GM21360 (cell line): ENCODE results near the gene HBB.
"Not testable (repeated sequence)": the region's sequence is repeated elsewhere in the genome, so short reads cannot be mapped to it uniquely, and the experiment has no call there.

Experiments used
- ATAC-seq: cut with Tn5 transposase; IDR thresholded peaks from one replicate; pipeline ENCODE4 v1.9.1; 2021; ENCODE audit warnings: mild to moderate bottlenecking, moderate library complexity; ENCODE audit not compliant: unreplicated experiment

HBB gene

DNA sequence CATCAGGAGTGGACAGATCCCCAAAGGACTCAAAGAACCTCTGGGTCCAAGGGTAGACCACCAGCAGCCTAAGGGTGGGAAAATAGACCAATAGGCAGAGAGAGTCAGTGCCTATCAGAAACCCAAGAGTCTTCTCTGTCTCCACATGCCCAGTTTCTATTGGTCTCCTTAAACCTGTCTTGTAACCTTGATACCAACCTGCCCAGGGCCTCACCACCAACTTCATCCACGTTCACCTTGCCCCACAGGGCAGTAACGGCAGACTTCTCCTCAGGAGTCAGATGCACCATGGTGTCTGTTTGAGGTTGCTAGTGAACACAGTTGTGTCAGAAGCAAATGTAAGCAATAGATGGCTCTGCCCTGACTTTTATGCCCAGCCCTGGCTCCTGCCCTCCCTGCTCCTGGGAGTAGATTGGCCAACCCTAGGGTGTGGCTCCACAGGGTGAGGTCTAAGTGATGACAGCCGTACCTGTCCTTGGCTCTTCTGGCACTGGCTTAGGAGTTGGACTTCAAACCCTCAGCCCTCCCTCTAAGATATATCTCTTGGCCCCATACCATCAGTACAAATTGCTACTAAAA, at the start of gene HBB:
TSS of gene HBB (minus strand) at position 340 of the 579 bp plus-strand sequence. CDS start at position 290, 50 bp downstream.
- no peak for ATAC-seq

DNA sequence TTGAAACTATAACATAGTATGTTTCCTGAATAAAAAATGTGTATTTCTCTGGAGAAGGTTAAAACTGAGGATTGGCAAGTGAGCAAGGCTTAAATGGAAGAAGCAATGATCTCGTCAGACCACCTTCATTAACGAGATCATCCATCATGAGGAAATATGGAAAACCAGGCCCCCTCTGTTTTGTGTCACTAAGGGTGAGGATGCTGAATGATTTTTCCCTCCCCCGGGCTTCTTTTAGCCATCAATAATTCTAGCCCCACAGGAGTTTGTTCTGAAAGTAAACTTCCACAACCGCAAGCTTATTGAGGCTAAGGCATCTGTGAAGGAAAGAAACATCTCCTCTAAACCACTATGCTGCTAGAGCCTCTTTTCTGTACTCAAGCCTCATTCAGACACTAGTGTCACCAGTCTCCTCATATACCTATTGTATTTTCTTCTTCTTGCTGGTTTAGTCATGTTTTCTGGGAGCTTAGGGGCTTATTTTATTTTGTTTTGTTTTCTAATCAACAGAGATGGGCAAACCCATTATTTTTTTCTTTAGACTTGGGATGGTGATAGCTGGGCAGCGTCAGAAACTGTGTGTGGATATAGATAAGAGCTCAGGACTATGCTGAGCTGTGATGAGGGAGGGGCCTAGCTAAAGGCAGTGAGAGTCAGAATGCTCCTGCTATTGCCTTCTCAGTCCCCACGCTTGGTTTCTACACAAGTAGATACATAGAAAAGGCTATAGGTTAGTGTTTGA, 48.7 kb upstream of the HBB start:
- no peak for ATAC-seq

DNA sequence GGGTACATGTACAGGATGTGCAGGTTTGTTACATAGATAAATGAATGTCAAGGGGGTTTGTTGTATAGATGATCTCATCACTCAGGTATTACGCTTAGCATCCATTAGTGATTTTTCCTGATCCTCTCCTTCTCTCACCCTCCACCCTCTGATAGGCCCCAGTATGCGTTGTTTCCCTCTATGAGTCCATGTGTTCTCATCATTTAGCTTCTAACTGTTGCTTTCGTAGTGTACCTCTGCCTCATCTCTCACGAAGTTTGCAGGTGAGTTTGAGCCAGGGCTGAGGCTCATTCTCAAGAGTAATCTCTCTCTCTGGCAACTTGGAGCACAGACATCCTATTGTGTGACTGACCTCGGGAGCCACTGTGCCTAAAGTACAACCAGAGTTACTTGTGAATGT, 47.5 kb upstream of the HBB start:
- ATAC-seq: no peak

DNA sequence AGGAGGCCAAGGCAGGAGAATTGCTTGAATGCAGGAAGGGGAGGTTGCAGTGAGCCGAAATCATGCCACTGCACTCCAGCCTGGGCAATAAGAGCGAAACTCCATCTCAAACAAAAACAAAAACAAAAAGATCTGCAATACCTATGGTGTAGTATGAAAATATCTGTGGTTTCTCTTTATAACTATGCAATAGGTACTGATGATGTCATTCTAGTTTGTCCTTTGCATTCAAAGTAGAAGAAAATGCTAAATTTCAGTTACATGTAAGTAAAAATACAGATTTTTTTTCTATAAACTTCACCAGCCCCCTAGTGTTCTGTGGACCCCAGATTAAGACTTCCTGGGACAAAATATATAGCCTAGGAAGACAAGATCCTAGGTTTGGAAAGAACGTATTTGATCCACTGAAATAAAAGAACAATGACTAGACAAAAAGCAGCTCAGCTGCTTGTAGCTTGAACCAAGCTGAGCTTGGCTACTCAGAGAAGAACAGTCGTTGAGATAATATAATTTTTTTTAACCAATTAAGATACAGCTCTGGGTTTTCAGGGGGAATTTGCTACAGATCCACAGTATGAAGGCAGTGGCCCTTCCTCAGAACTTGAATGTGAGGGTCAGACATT, 45.6 kb upstream of the HBB start:
- no peak for ATAC-seq

DNA sequence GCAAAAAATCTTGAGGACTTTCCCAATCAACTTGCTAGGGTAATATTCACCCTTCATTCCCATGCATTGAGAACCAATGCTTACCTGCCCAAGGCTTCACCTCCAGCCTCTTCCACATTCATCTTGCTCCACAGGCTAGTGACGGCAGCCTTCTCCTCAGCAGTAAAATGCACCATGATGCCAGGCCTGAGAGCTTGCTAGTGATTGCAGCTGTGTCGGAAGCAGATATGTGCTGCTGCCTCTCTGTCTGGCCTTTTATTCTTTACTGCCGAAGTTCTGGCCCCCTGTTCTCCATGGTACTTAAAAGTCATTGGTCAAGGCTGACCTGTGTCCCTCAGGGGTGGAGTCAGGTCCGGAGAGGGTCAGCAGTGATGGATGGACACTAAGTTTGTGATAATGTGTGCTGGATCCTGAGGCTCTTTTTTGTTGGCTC, 42.9 kb upstream of the HBB start, which contains the start of gene HBE1:
TSS of gene HBE1 (minus strand) at position 231 of the 433 bp plus-strand sequence. CDS start at position 176, 55 bp downstream.
- ATAC-seq: no peak

DNA sequence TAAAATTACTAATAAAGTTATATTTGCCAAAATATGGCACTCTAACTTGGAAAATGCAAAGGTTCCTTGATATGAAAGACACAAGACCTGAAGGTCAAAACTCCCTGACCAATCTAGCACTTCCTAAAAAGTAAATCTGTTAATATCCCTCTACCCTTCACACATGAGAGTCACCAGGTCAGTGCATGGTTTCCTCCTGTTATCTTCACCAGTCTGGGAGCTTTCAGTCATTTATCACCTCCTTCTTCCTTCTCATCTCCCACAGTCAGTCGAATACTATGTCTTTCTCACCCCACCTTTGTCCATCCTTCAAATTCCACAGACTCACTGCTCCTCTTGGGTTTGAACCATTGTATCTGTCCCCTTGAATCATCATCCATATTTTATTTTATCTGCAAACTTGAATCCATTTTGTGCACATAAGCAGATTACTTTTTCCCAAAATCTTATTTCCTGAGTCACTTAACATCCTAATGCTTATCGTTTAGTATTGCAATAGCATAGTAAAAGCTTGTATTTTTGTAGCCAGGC, 40.2 kb upstream of the HBB start:
- no peak for ATAC-seq

DNA sequence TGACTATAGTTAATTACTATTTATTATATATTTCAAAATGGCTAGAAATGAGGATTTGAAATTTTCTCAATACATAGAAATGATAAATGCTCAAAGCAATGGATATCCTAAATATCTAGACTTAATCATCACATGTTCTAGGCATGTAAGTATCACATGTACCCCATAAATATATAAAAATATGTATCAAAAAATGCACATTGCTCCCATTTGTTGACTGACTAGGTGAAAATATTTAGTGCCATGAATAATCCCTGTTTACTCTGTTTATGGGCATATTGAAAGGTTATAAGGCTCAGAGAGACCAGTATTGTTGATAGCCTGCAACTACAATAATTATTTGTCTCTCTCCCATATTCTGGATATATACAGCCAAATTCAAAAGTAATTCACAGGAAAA, 39.7 kb upstream of the HBB start:
- ATAC-seq: no peak

DNA sequence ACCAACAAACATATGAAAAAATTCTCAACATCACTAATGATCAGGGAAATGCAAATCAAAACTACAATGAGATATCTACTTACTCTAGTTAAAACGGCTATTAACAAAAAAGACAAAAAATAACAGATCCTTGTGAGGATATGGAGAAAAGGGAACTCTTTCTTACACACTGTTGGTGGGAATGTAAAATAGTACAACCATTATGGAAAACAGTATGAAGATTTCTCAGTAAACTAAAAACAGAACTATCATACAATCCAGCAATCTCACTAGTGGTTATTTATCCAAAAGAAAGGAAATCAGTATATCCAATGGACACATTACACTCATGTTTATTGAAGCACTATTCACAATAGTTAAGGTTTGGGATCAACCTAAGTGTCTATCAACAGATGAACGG, 39.0 kb upstream of the HBB start:
- no peak for ATAC-seq

DNA sequence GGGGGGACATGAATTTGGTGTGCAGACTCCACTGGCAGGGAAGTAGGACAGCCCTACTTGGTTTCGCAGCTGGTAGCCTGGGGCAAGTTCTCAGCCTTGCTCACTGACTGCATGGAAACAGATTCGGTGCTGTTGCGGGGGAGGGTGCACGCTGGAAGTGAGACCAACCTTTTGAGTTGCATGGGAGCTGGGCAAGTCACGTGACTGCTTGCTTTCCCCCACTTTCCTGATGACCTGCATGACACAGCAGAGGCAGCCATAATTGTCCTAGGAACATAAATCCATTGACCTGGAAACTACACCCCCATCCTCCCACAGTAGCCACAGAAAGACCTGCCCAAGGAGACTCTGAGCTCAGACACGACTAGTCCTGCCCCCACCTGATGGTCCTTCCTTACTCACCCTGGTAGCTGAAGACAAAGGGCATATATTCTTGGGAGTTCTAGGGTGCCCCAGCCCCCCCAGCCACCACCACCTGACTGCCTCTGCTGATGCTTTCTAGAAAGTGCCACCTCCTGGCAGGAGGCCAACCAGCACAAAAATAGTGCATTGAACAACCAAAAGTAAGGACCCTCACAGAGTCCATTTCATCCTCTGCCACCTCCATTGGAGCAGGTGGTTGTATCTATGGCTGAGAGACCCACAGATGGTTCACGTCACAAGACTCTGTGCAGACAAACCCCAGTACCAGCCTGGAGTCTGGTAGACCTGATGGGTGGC, 31.8 kb upstream of the HBB start:
- ATAC-seq: no peak

DNA sequence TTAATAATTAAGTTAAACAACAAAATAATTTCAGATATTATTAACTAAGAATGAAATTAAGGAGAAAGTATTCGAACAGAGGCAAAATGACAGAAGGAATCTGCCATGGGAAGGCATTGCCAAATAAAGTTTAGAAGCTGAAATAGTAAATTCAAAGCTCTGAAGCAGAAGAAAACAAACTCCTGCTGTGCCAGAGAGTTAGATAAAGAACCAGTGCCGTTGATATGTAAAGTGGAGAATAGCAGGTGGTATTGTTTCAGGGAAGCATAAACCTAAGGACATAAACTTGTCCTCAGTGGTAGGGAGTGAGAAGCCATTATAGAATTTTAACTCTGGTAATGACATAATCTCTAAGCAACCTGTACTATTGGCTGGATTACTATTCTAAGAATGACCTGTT, 30.4 kb upstream of the HBB start:
- ATAC-seq: no peak

DNA sequence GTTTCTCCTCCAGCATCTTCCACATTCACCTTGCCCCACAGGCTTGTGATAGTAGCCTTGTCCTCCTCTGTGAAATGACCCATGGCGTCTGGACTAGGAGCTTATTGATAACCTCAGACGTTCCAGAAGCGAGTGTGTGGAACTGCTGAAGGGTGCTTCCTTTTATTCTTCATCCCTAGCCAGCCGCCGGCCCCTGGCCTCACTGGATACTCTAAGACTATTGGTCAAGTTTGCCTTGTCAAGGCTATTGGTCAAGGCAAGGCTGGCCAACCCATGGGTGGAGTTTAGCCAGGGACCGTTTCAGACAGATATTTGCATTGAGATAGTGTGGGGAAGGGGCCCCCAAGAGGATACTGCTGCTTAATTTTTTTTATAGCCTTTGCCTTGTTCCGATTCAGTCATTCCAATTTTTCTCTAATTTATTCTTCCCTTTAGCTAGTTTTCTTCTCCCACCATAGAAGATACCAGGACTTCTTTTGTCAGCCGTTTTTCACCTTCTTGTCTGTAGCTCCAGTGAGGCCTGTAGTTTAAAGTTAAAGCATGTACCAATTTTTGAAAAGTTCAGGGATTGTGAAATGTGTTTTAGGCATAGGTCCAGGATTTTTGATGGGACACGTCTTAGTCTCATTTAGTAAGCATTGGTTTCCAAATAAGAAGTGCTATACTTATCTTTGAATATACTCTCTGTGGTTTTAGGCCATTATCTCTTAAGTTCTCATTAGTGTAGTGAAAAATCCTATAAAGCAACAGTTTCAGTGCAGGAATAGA, 28.0 kb upstream of the HBB start, which contains the start of gene HBG2:
TSS of gene HBG2 (minus strand) at position 136 of the 768 bp plus-strand sequence. CDS start at position 83, 53 bp downstream.
- ATAC-seq: not testable (repeated sequence)

DNA sequence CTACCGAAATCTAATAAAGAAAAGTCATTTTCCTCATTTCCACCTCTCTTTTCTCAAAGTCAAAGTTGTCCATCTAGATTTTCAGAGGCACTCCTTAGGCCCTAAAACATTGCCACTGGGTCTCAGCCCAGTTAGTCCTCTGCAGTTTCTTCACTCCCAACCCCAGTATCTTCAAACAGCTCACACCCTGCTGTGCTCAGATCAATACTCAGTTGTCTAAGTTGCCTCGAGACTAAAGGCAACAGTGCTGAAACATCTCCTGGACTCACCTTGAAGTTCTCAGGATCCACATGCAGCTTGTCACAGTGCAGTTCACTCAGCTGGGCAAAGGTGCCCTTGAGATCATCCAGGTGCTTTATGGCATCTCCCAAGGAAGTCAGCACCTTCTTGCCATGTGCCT, 27.2 kb upstream of the HBB start:
- ATAC-seq: not testable (repeated sequence)

DNA sequence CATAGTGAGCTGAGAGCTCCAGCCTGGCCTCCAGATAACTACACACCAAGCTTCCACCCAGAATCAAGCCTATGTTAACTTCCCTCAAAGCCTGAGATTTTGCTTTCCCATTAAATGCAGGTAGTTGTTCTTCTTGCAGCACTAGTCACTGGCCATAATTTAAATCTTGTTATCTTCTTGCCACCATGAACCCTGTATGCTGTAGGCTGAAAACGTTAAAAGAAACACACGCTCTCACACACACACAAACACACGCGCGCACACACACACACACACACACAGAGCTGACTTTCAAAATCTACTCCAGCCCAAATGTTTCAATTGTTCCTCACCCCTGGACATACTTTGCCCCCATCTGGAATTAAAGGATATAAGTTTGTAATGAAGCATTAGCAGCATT, 26.6 kb upstream of the HBB start:
- not testable (repeated sequence) for ATAC-seq

DNA sequence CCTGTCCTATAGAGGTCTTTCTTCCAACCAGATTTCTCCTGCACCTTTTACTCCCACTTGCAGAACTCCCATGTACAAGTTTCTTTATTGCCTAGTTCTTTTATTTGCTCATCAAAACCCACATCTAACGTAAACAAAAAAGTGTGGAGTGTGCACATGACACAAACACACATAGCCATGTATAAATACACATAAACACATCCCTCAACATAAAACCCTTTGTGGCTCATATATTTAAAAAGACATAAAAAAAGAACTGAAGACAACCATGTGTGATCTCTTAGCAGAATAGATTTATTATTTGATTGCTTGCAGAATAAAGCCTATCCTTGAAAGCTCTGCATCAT, 26.0 kb upstream of the HBB start:
- no peak for ATAC-seq

DNA sequence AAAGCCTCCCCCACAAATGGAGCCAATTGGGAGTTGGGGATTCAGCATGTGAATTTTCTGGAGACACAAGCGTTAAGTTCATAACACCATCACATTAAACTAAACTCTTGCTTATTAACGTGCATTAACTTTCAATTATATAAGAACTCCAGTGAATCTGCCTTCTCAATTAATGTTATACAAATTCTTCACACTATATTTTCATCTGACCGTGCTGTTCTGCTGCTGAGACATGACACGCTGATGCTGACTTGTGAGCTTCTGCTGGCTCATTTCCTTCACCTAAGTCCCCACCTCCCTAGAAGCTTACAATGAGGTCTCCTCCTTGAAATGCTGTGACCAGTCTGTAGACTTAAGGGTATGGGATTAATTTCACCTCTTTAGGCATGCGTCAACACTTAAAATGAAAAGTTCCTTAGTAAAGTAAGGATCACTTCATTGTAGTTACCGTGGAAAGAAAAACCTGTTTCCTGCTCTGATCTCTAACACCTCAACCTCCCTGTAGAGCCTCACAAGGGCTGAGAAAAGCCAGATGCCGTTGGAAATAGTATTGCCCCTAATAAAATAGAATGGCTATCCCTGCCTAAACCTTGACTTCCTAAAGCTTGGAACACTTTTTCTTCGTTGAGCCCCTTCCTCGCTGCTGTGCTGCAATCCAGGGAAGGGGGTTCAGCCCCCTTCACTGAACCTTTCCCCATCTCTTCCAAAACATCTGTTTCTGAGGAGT, 25.5 kb upstream of the HBB start:
- ATAC-seq: no peak

DNA sequence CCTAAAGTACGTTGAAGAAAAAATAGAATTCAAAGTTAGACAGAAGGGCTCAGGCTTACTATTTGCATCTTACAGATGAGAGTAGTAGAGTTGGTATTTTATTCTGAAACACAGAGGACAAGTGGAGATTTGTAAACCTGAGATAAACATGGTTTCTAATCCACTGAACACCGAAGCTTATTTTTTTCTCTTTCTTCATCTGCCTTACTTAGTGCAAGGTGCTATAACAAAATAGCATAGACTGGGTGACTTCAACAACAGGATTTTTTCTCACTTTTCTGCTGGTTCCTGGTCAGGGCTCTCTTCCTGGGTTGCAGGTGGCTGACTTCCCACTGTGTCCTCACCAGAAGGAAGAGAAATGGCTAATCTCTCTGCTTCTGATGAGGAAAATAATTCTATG, 24.9 kb upstream of the HBB start:
- no peak for ATAC-seq

DNA sequence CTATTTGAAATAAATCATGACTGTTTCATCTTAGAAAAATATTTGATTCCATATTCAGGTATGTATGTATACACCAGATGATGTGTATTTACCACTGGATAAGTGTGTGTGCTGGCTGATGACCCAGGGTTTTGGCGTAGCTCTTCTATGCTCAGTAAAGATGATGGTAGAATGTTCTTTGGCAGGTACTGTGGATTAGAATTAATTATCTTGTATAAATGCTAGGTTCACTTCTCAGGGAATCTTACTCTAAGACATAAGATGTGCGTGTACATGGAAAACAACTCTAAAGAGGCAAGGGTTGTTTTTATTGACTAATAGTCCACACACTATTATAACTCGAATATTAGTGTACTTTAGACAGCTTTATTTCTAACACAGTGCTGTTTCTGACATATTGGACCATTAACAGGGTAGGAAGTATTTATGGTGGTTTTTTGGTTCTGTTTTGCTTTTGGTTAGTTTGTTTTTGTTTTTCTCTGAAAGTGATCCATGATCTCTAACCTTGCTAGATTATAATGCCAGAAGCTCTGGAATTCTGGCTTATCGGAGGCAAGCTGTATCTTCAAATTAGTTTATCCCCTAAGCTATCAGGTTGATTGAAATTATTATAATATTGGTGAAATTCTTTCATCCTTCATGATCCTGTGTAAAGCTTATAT, 23.8 kb upstream of the HBB start:
- ATAC-seq: no peak

DNA sequence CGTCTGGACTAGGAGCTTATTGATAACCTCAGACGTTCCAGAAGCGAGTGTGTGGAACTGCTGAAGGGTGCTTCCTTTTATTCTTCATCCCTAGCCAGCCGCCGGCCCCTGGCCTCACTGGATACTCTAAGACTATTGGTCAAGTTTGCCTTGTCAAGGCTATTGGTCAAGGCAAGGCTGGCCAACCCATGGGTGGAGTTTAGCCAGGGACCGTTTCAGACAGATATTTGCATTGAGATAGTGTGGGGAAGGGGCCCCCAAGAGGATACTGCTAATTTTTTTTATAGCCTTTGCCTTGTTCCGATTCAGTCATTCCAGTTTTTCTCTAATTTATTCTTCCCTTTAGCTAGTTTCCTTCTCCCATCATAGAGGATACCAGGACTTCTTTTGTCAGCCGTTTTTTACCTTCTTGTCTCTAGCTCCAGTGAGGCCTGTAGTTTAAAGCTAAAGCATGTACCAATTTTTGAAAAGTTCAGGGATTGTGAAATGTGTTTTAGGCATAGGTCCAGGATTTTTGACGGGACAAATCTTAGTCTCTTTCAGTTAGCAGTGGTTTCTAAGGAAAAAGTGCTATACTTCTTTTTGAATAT, 23.0 kb upstream of the HBB start, which contains the start of gene HBG1:
TSS of gene HBG1 (minus strand) at position 51 of the 590 bp plus-strand sequence. CDS start 53 bp downstream, outside the sequence.
- ATAC-seq: not testable (repeated sequence)

DNA sequence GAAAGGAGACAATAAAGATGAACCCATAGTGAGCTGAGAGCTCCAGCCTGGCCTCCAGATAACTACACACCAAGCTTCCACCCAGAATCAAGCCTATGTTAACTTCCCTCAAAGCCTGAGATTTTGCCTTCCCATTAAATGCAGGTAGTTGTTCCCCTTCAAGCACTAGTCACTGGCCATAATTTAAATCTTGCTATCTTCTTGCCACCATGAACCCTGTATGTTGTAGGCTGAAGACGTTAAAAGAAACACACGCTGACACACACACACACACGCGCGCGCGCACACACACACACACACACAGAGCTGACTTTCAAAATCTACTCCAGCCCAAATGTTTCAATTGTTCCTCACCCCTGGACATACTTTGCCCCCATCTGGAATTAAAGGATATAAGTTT, 21.6 kb upstream of the HBB start:
- ATAC-seq: not testable (repeated sequence)
